ENCODE data around the gene MYO1H. TPM values are rescaled to one million over a fixed set of nuclear protein-coding genes. Genes with fewer than 3 reads are reported as not detected.

Gene MYO1H
- total RNA-seq, 1 experiment from 2014 or later, result not detected

DNA sequence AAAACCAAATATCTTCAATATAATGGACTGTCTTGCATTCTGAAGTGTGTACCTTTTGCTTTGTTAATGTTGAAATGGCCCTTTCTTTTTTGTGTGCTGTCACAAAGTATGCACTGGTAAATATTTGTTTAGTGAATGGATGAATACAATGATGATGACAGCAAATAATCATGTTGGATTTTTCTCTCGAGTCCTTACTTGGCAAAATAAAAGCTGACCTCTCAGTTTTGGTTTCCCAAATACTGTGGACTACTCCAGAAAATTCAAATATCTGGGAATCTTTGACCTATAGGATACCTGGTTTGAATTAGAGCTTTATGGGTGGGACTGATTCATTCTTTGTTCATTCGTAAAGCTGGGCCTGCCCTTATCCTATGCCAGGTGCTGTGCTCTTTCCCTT, 135.2 kb downstream of the MYO1H start:
- CTCF ChIA-PET, result no interaction called here

More for the DNA sequence above, 135.2 kb downstream of the MYO1H start:
- Histone ChIP-seq H3K9me2 (ENCODE audit: insufficient read depth) (no peaks in the 10 kb centered on the region), H3K4me3 (replicated peaks in 1 of 2; ENCODE audit: low read depth in 1 of 2, low read length in 2 of 2) (no peak overlapping the region), H3K27ac (ENCODE audit: low read depth, low read length) (no peak overlapping the region), H3K27me3 (ENCODE audit: insufficient read depth, low read length) (no peaks in the 10 kb centered on the region), H3K4me2 (ENCODE audit: low read length) (no peak overlapping the region), H3K9me3 (ENCODE audit: control insufficient read depth in 1 of 2, insufficient read depth in 1 of 2, low read depth in 1 of 2, low read length in 2 of 2) (no peaks in the 10 kb centered on the region), H3K4me1 (ENCODE audit: control insufficient read depth in 1 of 2, insufficient read depth in 2 of 2, low read length in 2 of 2) (peaks cover 4 to 9% of the 10 kb centered on the region in 2 experiments), H3K9ac (ENCODE audit: low read length) (no peak overlapping the region), H2AFZ (ENCODE audit: low read depth, low read length, poor library complexity, severe bottlenecking) (no peak overlapping the region), H4K20me1 (ENCODE audit: insufficient read depth) (no peaks in the 10 kb centered on the region), H3K36me3 (ENCODE audit: control insufficient read depth in 1 of 2, insufficient read depth in 2 of 2, low read length in 2 of 2) (peaks cover 17 to 18% of the 10 kb centered on the region in 2 experiments), H3K79me2 (ENCODE audit: insufficient read depth, low read length) (peaks cover 13% of the 10 kb centered on the region)
- POLR2A ChIA-PET, result no interaction called here
- ATAC-seq (no peak), DNase-seq (ENCODE audit: low read depth, low spot score) (no peak)
- intact Hi-C loops (cut with micrococcal nuclease), result no loop called here
- RAD21 ChIA-PET (ENCODE audit: low non-redundant PET in 1 of 2, low total read pairs in 2 of 2, uncharacterized antibody in 2 of 2, unreplicated experiment in 2 of 2), result no interaction called here
- no TSS peak for BruUV-seq (replicated peaks)
- TF ChIP-seq EZH2 (IDR thresholded peaks at IDR 0.05) (no peak), EZH2phosphoT487 (IDR thresholded peaks at IDR 0.05; ENCODE audit: borderline replicate concordance) (no peak), JUND (IDR thresholded peaks at IDR 0.05) (no peak), ELF1 (IDR thresholded peaks at IDR 0.05; ENCODE audit: borderline replicate concordance, low read depth) (no peak), RAD21 (IDR thresholded peaks at IDR 0.05; ENCODE audit: low read depth) (no peak), SIN3A (IDR thresholded peaks at IDR 0.05; ENCODE audit: low read depth) (no peak), ZBTB33 (IDR thresholded peaks at IDR 0.05; ENCODE audit: extremely low read depth, insufficient replicate concordance, low read length) (no peak), CEBPB (IDR thresholded peaks at IDR 0.05; ENCODE audit: low read depth) (no peak), TCF7L2 (IDR thresholded peaks at IDR 0.05; ENCODE audit: borderline replicate concordance, extremely low read depth, insufficient read depth, insufficient read length) (no peak), MAX (IDR thresholded peaks at IDR 0.05) (no peak)
- TF ChIP-seq, protein P1, sequence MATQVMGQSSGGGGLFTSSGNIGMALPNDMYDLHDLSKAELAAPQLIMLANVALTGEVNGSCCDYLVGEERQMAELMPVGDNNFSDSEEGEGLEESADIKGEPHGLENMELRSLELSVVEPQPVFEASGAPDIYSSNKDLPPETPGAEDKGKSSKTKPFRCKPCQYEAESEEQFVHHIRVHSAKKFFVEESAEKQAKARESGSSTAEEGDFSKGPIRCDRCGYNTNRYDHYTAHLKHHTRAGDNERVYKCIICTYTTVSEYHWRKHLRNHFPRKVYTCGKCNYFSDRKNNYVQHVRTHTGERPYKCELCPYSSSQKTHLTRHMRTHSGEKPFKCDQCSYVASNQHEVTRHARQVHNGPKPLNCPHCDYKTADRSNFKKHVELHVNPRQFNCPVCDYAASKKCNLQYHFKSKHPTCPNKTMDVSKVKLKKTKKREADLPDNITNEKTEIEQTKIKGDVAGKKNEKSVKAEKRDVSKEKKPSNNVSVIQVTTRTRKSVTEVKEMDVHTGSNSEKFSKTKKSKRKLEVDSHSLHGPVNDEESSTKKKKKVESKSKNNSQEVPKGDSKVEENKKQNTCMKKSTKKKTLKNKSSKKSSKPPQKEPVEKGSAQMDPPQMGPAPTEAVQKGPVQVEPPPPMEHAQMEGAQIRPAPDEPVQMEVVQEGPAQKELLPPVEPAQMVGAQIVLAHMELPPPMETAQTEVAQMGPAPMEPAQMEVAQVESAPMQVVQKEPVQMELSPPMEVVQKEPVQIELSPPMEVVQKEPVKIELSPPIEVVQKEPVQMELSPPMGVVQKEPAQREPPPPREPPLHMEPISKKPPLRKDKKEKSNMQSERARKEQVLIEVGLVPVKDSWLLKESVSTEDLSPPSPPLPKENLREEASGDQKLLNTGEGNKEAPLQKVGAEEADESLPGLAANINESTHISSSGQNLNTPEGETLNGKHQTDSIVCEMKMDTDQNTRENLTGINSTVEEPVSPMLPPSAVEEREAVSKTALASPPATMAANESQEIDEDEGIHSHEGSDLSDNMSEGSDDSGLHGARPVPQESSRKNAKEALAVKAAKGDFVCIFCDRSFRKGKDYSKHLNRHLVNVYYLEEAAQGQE (IDR thresholded peaks at IDR 0.05; ENCODE audit: low read depth), result no peak

Measured in HCT116 (cell line).